ENCODE measurements around the gene OR1K1.

Gene OR1K1

DNA sequence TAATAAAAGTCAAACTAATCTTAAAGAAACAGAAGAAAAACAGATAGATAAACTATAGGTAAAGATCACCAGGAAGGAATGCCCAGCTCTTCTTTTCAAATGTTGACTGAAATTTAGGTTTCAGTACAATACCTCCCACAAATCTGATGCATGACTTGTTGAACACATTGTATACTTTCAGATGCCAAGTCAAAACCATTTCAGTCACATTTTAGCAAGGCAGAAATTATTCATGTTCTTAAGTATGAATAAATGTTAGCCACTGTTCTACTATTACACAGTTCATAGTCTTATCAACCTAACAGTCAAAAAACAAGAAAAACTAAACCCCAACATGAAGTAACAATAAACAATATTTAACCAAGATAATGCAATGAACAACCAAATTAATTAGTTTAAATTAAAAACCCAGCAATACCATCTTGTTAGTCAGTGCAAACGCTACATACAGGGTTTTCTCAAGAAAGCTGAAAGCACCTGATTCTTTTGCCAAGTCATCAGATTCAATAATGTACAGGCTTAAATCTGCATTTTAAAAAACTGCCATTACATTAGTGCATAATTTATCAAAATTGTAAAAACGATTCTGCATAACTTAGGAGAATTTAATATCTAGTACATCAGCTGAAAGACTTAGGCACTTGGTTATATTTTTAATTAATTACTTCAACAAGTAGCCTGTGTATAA, 48.5 kb downstream of the OR1K1 start:
- DNase-seq: no peak
